ENCODE results near the gene PPP2R5B.
A peak's percentile ranks its signal among the peaks of the same experiment; 100 is the strongest.

Gene PPP2R5B

DNA sequence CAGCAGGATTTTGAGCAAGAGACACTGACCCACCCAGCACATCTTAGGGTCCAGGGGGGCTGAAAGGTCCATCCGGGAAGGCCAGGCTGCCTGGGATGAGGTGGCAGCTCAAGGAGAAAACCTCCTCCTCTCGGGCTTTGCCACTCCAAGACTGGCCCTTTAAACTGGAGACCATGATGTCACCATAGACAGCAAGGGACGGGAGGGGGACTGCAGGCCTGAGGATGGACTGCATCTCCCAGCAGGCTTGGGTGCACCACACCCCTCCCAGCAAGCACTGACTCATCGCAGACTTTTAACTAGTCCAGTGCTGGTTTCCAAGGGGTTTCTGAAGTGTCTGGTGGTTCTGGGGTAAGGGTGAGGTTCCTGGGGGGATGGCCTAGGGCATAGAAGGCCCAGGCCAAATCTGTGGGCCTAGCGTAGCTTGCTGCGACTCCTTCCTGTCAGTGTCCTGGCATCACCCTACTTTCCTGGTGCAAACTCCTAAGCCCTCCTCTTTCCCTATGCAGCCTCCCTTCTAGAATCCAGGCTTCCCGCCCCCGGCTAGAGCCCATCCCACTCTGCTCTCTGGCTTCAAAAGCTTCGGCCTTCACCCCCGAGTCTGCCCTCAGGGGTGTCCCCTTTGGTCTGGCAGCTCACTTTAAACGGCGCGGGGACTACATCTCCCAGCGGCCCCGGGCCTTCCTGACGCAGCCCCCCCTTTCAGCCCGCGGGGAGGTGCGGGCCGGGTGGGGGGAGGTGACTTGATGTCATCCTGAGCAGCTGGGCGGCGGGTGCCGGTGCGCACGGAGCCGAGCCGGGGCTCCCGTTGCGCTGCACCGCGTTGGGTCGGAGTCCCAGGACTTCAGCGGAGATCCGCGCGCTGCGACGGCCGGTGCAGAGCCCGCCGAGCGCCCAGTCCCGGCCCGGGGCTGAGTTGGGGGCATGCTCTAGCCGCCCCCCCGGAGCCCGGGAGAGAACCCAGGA lies at the start of gene PPP2R5B:
Gene PPP2R5B (plus strand): TSS at position 746 of the 966 bp plus-strand sequence. CDS start 1,046 bp downstream, outside the sequence.
- peak; percentile 62 for DNase-seq

DNA sequence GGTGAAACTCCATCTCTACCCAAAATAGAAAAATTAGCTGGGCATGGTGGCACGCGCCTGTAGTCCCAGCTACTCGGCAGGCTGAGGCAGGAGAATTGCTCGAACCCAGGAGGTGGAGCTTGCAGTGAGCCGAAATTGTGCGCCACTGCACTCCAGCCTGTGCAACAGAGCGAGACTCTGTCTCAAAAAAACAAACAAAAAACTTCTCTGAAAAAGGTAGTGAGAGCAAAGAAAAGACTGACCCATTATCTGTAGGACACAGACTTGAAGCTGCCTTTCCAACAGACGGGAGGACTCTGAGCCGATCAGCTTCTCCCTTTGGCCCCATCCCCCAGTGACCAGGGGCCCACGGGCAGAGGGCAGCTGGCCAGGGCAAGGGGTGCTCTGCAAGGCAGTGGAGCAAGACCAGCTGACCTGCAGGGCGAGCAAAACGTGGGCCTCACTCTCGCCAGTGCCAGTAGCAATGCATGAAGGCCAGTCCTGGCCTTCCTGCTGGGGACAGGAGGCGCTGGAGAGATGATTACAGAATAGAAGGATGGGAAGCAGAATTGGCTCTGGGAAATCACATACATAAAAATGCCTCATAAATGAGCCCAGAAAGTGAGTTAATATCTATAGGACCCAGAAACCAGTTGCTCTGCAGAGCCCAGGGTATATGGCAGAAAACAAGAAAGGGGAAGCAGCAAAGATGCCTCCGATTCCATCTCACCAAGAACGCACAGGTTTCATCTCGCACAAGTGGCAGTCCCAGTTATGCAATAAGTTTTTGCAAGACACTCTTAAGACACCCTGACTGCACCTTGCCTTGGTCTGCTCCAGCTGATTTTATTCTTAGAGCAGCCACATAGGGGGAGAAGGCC lies 48.9 kb upstream of the PPP2R5B start:
- DNase-seq: no peak

DNA sequence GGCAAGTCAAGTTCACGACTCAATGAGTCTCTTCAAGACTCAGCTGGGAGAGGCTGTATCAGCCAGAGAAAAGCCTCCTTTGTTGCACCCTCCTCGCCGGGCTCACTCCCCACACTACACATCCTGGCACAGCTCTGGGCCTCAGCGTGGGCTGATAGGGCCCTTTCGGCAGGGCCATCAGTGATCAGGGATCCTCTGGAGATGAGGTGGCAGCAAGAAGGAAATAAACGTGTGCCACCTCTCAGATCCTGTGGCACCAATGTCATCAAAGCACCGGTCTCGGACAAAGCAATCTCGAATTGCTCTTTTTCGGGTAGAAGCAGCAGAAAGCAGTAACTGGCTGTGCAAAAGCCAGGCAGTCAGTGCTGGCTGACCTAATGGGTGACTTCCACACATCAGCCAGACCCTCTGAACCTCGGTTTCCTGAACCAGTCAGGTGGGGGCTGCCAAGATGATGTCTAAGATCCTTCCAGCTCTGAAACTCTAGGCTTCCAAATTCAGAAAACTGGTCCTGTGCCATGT lies 48.2 kb upstream of the PPP2R5B start:
- DNase-seq: no peak

DNA sequence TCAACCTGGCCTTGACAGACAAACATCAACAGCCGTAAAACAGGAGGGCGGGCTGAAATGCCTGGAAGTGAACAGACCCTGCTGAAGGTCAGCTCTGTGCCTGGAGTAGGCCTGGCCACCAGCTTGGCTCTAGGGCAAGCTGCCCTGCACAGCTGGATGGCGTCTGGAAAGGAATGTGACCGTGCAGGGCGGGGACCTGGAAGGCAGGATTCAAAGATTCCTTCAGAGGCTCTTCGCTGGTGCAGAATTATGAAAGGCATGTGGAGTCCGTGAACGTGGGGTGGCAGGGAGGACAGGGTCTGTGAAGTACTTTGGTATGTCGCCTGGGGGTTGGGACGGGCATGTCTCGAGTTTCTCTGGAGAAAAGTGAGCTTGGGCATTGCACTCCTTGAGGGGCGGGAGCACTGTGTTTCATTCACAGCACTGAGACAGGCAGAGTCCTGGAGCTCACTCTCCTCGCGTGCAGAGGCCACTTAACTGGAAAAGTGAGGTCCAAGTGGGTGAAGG lies 47.6 kb upstream of the PPP2R5B start:
- DNase-seq: no peak

DNA sequence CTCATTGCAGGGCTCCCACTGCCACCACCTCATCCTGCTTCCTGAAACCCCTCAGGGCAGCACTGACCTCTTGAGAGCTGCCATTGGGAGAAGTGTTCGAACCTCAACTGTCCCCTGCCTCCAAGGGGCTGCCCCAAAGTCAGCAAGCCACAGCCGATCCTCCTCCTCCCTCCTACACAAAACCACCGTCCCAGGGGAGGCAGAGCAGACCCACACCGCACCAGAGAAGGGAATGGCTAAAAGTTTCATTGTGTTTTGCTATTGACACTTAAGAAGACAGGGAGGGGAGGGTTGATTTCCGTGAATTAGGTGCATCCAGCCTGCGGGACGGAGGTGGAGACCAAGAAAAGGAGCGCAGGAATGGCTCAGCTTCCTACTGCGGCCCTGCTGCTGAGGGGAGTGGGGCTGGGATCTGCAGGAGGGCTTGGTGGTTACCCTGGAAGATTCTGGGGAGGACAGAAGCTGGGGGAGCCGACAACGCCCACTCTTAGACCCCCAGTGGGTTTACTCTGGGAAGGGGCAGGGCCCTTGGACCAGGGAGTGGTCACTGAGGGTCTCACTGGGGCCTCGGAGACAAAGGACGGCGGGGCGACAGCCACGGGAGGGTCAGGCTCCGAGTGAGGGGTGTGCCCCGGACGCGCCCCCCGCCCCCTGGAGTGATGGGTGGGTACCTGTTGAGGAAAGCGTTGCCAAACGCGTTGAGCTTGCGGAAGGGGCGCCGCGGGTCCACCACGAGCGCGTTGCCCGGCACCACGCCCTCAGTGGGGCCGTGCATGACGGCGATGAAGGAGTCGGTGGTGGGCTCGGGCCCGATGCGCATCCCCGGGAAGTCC lies 46.9 kb upstream of the PPP2R5B start:
- no peak for DNase-seq

DNA sequence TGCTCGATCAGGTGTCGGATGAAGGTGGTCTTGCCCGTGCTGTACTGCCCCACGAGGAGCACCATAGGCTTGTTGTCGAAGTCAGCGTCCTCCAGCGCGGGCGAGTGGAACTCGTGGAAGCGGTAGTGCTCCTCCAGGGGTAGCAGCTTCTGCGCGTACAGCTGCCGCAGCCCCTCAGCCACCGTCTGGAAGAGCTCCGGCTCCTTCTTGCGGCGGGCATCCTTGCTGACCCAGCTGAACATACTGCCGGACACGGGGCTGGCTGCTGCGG lies 46.3 kb upstream of the PPP2R5B start:
- peak; percentile 69 for DNase-seq

DNA sequence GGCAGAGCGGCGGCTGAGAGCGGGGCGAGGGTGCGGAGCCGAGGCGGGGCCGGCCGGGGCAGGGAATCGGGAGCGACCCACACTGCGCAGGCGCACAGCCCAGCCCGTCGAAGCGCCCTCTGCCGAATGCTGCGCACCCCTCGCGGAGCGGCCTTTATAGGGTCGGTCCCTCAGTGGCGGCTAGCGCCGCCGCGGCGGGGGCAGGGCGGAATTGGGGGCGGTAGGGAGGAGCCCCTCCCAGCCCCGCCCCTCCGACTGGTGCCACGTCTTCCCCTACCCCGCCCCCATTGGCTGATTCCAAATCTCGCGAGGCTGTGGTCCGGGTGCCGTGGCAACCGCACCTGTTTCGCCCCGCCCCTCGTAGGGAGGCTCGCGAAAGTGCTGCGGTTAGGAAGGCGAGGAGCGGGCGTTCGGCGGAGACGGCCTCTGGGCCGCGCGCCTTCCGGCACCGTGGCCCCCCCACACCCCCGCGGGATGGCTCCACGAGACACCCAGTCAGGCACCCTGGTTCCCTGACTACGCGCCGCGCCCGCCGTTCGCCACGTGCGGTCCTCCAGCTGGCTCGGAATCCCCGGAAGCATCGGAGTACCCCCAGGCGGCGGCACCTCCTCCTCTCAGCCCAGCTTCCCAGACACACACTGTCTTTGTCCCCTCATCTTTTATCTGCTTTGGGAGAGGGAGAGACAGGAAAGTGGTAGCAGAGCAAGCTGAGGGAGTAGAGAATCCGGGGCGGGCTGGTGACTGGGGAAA lies 45.8 kb upstream of the PPP2R5B start, which contains the start of gene EHD1:
Gene EHD1 (minus strand): TSS at position 128 of the 750 bp plus-strand sequence. CDS start 157 bp downstream, outside the sequence.
- DNase-seq: peak; percentile 99

DNA sequence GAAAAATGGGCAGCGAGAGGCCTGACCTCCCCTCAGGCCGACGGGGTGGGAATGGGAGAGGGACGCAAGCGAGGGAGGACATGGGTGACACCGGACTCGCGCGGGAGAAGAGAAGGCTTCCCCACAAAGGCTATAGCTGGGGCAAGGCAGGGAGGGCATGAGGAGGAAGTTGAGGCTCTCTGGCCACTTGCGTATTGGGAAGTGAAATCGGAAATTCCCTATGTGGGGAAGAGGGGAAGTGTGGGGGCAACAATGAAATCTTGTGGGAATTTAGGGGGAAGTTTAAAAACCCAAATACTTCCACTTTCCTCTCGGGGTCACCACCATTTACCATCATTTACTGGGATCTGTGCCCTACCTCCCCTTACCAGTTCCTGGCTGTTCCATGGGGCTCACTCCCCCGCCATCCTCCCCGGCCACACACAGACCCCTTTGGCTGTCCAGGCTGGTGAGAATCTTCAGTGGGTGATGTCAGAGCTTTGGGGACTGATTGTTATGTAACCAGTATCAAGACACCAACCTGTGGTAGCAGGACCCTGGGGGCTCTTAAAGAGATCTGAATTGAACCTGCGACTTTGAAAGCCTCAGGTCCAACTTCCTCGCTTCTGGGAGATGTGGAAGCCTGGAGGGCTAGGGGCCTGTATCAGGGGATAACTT lies 45.1 kb upstream of the PPP2R5B start:
- no peak for DNase-seq

DNA sequence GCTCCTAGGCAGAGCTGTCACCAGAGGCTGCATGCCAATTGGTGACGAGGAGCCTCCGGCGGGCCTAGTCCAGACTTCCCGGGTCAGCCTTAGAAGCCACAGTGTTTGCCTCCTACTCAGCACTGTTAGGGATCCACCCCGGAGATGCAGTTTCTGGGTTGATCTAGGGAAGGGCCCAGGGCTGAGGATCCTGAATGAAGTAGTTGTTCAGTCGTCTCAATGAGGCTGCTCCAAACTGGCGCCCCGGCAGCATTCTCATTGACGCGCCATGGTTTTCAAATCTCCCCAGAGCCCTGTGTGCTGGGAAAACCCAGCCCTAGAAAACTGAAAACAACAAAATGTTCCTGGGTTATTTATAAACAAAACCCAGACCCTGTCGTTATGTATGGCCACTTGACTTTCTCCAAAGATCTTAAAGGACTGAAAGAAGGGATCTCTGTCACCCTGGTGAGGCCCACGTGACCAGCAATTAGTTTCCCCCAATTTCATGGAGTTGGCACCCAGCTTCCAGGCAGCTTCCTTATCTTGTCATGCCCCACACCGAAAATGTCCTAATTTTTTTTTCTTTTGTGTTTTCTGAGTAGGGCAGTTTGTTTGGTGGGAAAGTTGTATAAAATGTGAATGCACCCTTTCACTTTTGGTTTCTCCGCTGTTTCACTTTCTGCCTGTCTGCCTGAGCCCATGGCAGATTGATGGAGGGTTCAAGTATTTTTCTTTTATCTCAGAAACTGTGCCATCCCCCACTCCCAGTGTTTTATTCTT lies 44.1 kb upstream of the PPP2R5B start:
- no peak for DNase-seq

DNA sequence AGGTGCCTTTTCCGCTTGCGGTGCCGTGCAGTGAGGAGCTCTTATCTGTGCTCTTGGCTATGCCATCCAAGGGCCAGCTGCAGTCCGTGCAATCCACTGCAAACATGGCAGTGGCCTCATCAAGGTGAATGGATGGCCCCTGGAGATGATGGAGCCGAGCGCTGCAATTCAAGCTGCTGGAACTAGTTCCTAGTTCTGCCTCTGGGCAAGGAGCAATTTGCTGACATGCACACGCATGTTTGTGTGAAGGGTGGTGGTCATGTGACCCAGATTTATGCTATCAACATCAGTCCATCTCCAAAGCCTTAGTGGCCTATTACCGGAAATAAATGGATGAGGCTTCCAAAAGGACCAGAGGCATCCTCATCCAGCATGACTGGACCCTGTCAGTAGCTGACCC lies 43.0 kb upstream of the PPP2R5B start:
- DNase-seq: no peak

DNA sequence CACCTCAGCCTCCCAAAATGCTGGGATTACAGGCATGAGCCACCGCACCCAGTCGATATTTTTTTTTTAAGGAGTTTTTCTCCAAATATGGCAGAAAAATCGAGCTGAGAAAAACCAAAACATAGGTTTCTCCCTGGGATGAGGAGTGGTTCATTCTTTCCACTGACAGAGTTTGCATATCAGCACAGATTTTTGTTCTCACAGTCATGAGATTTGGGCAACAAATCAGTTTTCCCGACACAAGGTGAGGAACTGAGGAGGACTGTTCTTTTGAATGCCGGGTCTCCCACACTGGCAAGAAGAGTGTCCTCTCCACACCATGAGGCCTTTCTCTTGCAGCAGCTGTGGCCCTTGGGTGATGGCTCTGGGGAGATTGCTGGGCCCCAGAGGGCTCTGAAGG lies 42.2 kb upstream of the PPP2R5B start:
- no peak for DNase-seq

DNA sequence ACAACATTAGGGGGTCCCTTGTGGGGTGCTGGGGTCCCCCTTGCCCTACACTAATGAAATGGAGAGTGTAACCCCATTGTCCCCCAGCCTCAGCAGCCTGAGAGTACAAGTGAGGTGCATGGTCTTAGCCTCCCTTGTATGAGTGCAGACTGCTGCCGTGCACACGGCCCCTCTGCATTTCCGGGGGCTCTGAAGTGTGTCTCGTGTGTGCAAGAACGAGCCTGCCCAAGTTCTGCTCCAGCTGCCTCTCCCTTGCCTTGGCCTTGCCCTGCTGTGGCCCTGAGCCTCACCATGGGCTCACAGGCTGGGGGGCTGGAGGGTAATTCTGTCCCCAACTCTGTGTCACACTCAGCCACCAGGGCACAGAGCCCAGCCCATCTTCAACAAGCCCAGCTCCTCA lies 40.9 kb upstream of the PPP2R5B start:
- no peak for DNase-seq

DNA sequence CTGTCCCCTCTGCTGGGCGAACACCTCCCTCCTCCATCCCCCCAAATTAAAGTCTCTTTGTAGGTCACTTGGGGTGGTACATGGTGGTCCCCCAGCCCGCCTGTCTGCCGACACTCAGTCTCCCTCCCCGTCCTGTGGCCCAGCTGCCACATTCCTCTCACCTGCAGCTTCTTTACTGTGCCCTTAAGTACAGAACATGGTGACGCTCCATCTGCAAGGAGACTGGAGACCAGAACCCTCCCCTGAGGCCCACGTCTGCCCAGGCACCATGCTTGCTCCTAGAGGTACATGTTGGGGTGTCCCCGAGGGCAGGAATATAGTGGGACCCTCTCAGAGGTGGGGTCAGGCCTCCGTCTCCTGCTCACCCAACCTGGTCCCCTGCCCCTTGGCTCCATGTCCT lies 40.5 kb upstream of the PPP2R5B start:
- DNase-seq: no peak

DNA sequence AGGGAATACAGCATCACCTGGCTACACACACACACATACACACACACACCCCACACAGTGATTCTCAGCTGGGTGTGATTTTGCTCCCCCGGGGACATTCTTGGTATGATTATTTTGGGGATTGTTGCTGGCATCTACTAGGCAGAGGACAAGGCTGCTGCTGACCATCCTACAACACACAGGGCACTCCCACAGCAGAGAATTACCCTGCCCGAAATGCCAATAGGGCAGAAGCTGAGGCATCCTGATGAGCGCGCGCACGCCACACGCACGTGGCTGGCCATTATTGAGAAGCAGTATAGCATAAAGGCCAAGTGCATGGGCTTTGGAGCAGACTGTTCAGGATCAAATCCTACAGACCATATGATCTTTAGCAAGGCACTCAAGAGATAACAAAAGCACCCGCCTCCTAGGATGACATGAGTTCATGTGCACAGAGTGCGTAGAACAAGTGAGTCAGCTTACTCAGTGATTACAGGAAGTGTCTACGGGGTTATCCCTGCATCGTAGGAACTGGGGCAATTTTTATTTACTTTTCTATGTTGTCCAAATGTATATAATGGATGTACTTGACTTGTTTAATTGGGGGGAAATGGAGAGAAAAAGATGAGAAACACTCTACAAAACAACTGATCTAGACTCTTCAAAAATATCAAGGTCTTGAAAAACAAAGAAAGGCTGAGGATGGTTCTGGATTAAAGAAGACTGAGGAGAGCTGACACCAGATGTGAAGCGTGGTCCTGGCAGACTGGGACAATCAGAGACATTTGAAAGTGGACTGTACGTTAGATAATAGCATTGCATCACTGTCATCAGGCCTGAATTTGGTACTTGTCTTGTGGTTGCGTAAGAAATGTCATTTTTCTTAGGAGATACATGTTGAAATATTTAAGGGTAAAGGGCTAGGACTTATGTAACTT lies 38.9 kb upstream of the PPP2R5B start:
- DNase-seq: no peak

DNA sequence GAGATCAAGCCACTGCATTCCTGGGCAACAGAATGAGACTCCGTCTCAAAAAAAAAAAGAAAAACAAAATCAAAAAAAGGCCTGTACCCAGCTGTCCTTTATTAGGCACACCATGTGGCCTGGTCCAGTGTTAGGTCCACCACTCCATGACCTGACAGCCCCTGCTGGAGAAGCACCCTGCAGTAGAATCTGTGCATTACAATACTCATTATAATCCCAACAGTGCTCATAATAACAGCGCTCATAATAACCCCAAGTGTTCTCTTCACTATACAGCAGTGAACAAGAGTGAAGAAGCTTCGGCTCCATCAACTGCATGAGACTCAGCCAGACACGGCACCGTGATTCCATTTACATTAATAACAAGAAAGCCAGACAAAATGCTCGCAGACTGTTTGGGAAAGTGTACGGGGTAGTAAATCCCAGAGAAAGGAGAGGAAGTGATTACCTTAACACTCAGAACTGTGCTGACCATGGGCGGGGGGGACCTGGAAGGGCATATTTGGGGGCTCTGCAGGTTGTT lies 37.2 kb upstream of the PPP2R5B start:
- no peak for DNase-seq

DNA sequence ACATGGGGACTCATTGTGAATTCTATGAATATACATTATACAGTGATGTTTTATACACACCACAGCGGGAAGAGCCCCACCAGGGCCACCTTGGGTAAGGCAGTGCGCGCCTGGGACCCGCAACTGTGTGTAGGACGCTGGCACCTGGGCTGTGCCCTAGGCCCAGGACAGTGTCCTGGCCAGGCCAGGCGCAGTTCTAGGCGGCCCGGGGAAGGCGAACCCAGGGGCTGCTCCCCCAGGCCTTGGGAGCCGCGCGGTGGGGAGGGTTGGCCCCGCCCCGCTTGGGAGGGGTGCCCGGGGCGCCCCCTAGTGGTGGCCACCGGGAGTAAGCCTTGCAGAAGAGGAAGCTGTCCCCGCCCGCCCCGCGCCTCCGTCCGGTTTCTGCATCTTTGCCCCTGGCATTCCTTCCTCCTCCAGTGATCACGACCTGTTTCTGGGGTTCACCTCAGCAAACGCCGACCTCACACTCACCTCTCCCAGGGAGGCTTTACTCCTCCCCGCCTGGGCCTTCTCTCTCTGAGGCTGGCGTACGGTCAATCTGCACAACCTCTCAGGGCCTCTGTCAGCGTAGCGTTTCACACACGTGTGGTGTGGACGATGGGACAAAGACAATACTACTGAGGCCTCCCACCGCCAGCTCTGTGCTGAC lies 36.6 kb upstream of the PPP2R5B start:
- DNase-seq: peak; percentile 60

DNA sequence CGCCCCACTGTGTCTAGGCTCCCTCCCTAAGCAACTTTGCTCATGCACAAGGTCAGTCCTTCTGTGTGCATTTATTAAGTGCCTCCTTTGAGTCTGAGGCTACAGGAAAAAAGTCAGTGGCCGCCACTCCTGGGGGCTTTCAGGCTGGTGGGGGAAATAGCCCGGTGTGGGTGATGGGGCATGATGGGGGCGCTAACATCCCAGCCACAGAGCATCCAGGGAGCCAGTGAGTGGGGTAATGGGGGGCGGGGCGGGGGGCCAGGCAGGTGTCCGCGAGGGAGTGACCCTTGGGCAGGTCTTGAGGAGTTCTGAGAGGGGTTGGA lies 36.1 kb upstream of the PPP2R5B start:
- DNase-seq: no peak

DNA sequence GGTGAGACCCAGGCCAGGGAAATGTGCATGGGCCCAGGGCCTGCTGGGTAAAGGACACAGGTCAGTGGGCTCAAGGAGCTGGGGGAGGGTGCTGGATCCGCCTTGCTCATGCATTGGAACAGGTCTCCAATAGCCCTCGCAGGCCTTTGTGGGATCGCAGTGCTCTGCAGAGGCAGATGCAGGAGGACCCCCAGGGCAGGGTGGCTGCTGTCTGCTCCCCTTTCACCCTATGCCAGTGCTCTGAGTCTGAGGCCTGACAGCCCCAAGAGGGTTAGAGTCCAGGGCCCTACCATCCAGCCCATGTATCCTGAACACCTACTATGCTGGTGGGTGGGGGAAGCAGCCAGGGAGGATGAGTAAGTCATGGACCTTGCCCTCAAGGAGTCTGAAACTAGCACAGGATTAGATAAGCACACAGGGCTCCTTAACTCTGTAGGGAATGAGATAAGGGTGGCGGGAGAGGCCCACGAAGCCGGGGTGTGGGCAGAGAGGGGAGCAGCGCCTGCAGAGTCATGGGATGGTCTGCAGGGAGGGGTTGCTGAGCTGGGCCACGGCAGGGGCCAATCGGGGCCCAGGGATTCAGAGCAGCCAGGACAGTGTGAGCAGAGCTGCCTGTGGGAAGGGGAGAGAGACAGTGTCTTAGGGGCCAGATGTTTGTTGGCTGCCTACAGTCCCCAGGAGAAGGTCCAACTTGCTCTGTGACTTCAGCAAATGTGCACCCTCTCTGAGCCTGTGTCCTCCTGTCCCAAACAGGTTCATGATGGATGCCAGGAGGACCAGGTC lies 35.6 kb upstream of the PPP2R5B start:
- no peak for DNase-seq

All from NCI-H1092 treated with DMSO at 0.1 percent for 48 hours (cell line).